ENCODE measurements around the gene RILPL1. TPM values are rescaled to one million over a fixed set of nuclear protein-coding genes. Genes with fewer than 3 reads are reported as not detected.
"Not testable (repeated sequence)": the region's sequence is repeated elsewhere in the genome, so short reads cannot be mapped to it uniquely, and the experiment has no call there.

RILPL1 gene
- total RNA-seq, 1 donor from 2014 or later: 6.2 TPM

- Mint-ChIP-seq H3K27me3 (ENCODE audit: unreplicated experiment) (peaks cover 1% of the 10 kb centered on the region), H3K4me1 (ENCODE audit: low read depth, unreplicated experiment) (no peaks in the 10 kb centered on the region), H3K36me3 (ENCODE audit: unreplicated experiment) (peaks cover 5% of the 10 kb centered on the region), H3K9me3 (ENCODE audit: unreplicated experiment) (no peaks in the 10 kb centered on the region), H3K4me3 (ENCODE audit: unreplicated experiment) (no peak overlapping the region), H3K27ac (ENCODE audit: unreplicated experiment) (no peak overlapping the region)
- no peak for TF ChIP-seq CTCF (IDR thresholded peaks at IDR 0.05; ENCODE audit: partially characterized antibody, unreplicated experiment)
- no peak for DNase-seq
Measured at GRCh38 chr12:123520567-123521474, 12.7 kb downstream of the RILPL1 start.

GRCh38 chr12:123519141-123520001 lies 14.1 kb downstream of the RILPL1 start:
- Mint-ChIP-seq H3K27ac (ENCODE audit: unreplicated experiment) (no peak overlapping the region), H3K27me3 (ENCODE audit: unreplicated experiment) (peaks cover 1% of the 10 kb centered on the region), H3K4me3 (ENCODE audit: unreplicated experiment) (no peak overlapping the region), H3K4me1 (ENCODE audit: low read depth, unreplicated experiment) (no peaks in the 10 kb centered on the region), H3K9me3 (ENCODE audit: unreplicated experiment) (no peaks in the 10 kb centered on the region), H3K36me3 (ENCODE audit: unreplicated experiment) (peaks cover 5% of the 10 kb centered on the region)
- no peak for TF ChIP-seq CTCF (IDR thresholded peaks at IDR 0.05; ENCODE audit: partially characterized antibody, unreplicated experiment)
- DNase-seq: no peak

GRCh38 chr12:123516216-123516780 lies 17.2 kb downstream of the RILPL1 start:
- no peak for TF ChIP-seq CTCF (IDR thresholded peaks at IDR 0.05; ENCODE audit: partially characterized antibody, unreplicated experiment)
- DNase-seq: no peak
- H3K27me3 Mint-ChIP-seq (ENCODE audit: unreplicated experiment): peaks cover 1% of the 10 kb centered on the region
- H3K4me3 Mint-ChIP-seq (ENCODE audit: unreplicated experiment): no peak overlapping the region
- no peaks in the 10 kb centered on the region for H3K4me1 Mint-ChIP-seq (ENCODE audit: low read depth, unreplicated experiment)
- no peaks in the 10 kb centered on the region for H3K9me3 Mint-ChIP-seq (ENCODE audit: unreplicated experiment)
- H3K36me3 Mint-ChIP-seq (ENCODE audit: unreplicated experiment): peaks cover 5% of the 10 kb centered on the region
- H3K27ac Mint-ChIP-seq (ENCODE audit: unreplicated experiment): no peak overlapping the region

GRCh38 chr12:123514582-123515221 lies 18.8 kb downstream of the RILPL1 start:
- H3K36me3 Mint-ChIP-seq (ENCODE audit: unreplicated experiment); H3K27me3 Mint-ChIP-seq (ENCODE audit: unreplicated experiment); H3K4me1 Mint-ChIP-seq (ENCODE audit: low read depth, unreplicated experiment); DNase-seq; H3K4me3 Mint-ChIP-seq (ENCODE audit: unreplicated experiment); H3K9me3 Mint-ChIP-seq (ENCODE audit: unreplicated experiment); H3K27ac Mint-ChIP-seq (ENCODE audit: unreplicated experiment): not testable (repeated sequence)

GRCh38 chr12:123513805-123514204 lies 19.7 kb downstream of the RILPL1 start:
- H3K4me1 Mint-ChIP-seq (ENCODE audit: low read depth, unreplicated experiment): no peaks in the 10 kb centered on the region
- DNase-seq: no peak
- H3K27ac Mint-ChIP-seq (ENCODE audit: unreplicated experiment): no peak overlapping the region
- peaks cover 5% of the 10 kb centered on the region for H3K36me3 Mint-ChIP-seq (ENCODE audit: unreplicated experiment)
- no peak for TF ChIP-seq CTCF (IDR thresholded peaks at IDR 0.05; ENCODE audit: partially characterized antibody, unreplicated experiment)
- no peak overlapping the region for H3K4me3 Mint-ChIP-seq (ENCODE audit: unreplicated experiment)
- peaks cover 1% of the 10 kb centered on the region for H3K27me3 Mint-ChIP-seq (ENCODE audit: unreplicated experiment)
- H3K9me3 Mint-ChIP-seq (ENCODE audit: unreplicated experiment): no peaks in the 10 kb centered on the region
